ENCODE data around the gene LHX2.
"Not testable (repeated sequence)": the region's sequence is repeated elsewhere in the genome, so short reads cannot be mapped to it uniquely, and the experiment has no call there.

The LHX2 gene

DNA sequence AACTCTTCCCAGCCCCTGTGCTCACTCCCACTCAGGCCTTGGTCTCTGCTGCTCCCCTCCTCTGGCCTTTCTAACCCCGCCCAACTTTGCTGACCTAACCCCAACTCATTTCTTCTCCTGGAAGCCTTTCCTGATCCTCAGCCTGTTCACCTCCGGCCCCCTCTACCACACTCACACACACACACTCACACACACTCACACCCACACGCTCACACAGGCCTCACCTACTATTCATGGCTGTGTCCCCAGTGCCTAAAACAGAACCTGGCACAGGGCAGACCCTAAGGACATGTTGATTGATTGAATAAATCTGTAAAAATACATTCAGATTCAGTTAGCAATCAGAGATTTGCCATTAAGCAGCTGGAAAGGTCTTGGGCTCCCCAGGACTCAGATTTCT is 28.5 kb upstream of the LHX2 start:
- DNase-seq, result no peak

DNA sequence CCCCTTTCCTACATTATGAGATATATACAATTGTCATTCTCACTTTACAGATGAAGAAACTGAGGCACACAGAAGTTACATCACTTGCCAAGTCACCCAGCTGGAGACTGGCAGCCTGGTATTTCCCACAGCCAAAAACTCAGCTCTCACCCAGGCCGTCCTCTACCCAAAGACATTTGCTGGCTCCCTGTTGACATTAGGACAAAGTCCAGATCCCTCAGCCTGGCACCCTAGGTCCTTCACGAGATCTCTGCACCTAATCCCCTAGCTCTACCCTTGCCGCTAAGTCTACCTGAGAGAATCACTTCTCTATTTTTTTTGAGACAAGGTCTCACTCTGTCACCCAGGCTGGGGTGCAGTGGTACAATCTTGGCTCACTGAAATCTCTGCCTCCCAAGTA is 26.8 kb upstream of the LHX2 start:
- in situ Hi-C loops (cut with HindIII; ENCODE audit: low pct_ligation_motif_present, low sequenced_read_pairs), result no loop called here
- H3K27ac ChIP-seq, result no peak overlapping the region
- TF ChIP-seq, protein P1, sequence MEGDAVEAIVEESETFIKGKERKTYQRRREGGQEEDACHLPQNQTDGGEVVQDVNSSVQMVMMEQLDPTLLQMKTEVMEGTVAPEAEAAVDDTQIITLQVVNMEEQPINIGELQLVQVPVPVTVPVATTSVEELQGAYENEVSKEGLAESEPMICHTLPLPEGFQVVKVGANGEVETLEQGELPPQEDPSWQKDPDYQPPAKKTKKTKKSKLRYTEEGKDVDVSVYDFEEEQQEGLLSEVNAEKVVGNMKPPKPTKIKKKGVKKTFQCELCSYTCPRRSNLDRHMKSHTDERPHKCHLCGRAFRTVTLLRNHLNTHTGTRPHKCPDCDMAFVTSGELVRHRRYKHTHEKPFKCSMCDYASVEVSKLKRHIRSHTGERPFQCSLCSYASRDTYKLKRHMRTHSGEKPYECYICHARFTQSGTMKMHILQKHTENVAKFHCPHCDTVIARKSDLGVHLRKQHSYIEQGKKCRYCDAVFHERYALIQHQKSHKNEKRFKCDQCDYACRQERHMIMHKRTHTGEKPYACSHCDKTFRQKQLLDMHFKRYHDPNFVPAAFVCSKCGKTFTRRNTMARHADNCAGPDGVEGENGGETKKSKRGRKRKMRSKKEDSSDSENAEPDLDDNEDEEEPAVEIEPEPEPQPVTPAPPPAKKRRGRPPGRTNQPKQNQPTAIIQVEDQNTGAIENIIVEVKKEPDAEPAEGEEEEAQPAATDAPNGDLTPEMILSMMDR (IDR thresholded peaks at IDR 0.05; ENCODE audit: low read depth, low read length, missing control alignments), result no peak
- H3K36me3 ChIP-seq (replicated peaks), result no peaks in the 10 kb centered on the region
- H3K27me3 ChIP-seq (replicated peaks), result peaks cover 33% of the 10 kb centered on the region
- no peak overlapping the region for H3K4me3 ChIP-seq (ENCODE audit: low read depth, low read length)
- DNase-seq, result no peak

More for the DNA sequence above, 28.5 kb upstream of the LHX2 start:
- TF ChIP-seq, protein P1 (IDR thresholded peaks at IDR 0.05; ENCODE audit: low read depth, low read length, missing control alignments), result no peak
- peaks cover 27% of the 10 kb centered on the region for H3K27me3 ChIP-seq (replicated peaks)
- no peak overlapping the region for H3K4me3 ChIP-seq (ENCODE audit: low read depth, low read length)
- no peak overlapping the region for H3K27ac ChIP-seq
- no peaks in the 10 kb centered on the region for H3K36me3 ChIP-seq (replicated peaks)
- in situ Hi-C loops (cut with HindIII; ENCODE audit: low pct_ligation_motif_present, low sequenced_read_pairs), result no loop called here

DNA sequence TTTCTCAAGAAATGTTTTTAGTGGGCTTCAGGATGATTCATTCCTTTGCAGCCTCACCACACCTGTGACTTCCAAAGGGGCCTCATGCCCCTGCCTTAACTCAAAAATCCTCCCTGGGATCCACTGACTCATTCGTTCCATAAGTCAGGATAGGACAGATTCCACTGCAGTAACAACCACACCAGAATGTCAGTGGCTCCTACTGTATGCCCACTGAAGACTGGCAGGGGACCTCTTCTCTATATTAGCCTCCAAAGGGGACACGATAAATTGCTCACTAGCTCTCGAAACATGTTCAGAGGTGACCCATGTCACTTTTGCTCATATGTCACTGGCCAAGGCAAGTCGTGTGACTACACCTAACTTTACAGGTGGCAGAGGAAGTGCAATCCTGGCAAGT is 25.7 kb upstream of the LHX2 start:
- no peak overlapping the region for H3K27ac ChIP-seq
- H3K36me3 ChIP-seq (replicated peaks), result no peaks in the 10 kb centered on the region
- peaks cover 37% of the 10 kb centered on the region for H3K27me3 ChIP-seq (replicated peaks)
- in situ Hi-C loops (cut with HindIII; ENCODE audit: low pct_ligation_motif_present, low sequenced_read_pairs), result no loop called here
- no peak overlapping the region for H3K4me3 ChIP-seq (ENCODE audit: low read depth, low read length)
- TF ChIP-seq, protein P1 (IDR thresholded peaks at IDR 0.05; ENCODE audit: low read depth, low read length, missing control alignments), result no peak
- no peak for DNase-seq

DNA sequence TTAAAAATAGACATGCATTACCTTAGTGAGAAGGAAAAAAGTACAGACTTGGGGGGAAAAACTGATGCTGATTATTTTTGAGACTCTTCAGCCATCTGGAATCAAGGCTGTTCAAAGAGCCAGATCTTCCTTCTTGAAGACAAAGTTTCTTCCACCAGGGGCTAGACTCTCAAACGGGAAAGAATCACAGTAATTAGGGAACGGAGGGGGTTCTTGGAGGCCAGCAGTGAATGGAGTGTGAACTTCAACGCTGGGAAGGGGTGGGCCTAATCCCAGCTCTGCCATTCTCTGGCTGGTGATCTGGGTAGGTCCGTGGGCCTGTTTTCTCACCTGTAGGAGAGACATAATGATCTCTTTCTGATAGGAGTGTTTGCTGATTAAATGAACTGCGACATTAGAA is 21.1 kb upstream of the LHX2 start:
- TF ChIP-seq, protein P1 (IDR thresholded peaks at IDR 0.05; ENCODE audit: low read depth, low read length, missing control alignments), result no peak
- in situ Hi-C loops (cut with HindIII; ENCODE audit: low pct_ligation_motif_present, low sequenced_read_pairs), result no loop called here
- Histone ChIP-seq H3K4me3 (ENCODE audit: low read depth, low read length) (no peak overlapping the region), H3K36me3 (replicated peaks) (no peaks in the 10 kb centered on the region), H3K27ac (no peak overlapping the region), H3K27me3 (replicated peaks) (peaks cover 35% of the 10 kb centered on the region)
- DNase-seq, result no peak

DNA sequence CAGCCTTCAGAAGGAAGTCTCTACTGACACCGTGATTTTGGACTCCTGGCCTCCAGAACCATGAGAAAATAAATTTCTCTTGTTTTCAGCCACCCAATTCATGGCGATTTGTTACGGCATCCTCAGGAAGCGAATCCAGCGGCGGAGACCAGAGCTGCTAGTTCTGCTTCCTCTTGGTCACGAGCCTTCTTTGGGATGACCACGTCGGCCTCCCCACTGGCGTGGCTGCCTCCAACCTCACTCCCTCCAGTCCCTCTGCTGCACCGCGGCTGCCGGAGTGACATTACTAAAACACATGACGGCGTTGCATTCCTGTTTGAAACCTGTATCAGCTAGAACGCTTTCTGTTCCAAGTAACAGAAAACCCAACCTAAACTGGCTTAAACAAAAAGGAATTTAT is 18.9 kb upstream of the LHX2 start:
- H3K36me3 ChIP-seq (replicated peaks); in situ Hi-C loops (cut with HindIII; ENCODE audit: low pct_ligation_motif_present, low sequenced_read_pairs); DNase-seq; H3K27ac ChIP-seq; H3K4me3 ChIP-seq (ENCODE audit: low read depth, low read length): not testable (repeated sequence)
- peaks cover 50% of the 10 kb centered on the region for H3K27me3 ChIP-seq (replicated peaks)

DNA sequence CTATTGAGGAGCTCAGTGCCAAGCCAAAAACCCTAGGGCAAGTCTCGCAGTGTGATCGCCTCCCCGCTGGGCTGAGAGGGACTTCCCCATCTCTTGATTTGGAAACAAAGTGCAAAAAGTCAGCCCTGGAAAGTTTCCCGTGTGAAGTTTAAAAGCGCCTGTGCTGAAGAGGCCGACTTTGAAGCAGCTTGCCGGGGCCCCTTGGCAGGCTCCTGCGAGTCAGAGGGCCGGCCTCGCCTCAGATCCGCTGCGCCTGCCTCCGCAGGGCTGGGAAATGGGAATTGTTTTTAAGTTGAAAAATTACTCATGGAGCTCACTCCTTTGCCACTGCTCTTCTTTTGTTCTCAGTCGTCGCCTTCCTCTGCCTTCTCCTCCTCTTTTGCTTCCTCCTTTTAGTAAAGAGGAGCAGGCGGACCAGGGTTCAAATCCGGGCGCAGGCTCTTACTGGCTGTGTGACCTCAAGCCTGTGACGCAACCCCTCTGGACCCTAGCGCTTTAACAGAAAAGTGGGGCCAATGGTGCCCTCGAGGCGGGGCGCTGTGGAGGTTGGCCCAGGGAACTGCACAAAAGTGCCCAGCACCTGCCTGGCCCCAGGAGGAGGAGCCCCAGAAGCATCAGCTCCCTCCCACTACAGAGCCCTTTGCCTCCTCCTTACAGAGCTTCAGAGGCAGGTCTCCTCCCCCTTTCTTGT is 14.7 kb upstream of the LHX2 start:
- in situ Hi-C loops (cut with HindIII; ENCODE audit: low pct_ligation_motif_present, low sequenced_read_pairs), result no loop called here

More for the DNA sequence above, 14.7 kb upstream of the LHX2 start:
- Histone ChIP-seq H3K27me3 (replicated peaks) (peaks cover 70% of the 10 kb centered on the region), H3K27ac (no peak overlapping the region), H3K4me3 (ENCODE audit: low read depth, low read length) (no peak overlapping the region), H3K36me3 (replicated peaks) (no peaks in the 10 kb centered on the region)
- TF ChIP-seq, protein P1 (IDR thresholded peaks at IDR 0.05; ENCODE audit: low read depth, low read length, missing control alignments), result no peak
- no peak for DNase-seq

Data from brain microvascular endothelial cell (primary cell).